ENCODE data around the gene IPO11. TPM values are rescaled to one million over a fixed set of nuclear protein-coding genes. Genes with fewer than 3 reads are reported as not detected.

The IPO11 gene
- total RNA-seq, 1 experiment from 2014 or later, result 16.1 TPM

DNA sequence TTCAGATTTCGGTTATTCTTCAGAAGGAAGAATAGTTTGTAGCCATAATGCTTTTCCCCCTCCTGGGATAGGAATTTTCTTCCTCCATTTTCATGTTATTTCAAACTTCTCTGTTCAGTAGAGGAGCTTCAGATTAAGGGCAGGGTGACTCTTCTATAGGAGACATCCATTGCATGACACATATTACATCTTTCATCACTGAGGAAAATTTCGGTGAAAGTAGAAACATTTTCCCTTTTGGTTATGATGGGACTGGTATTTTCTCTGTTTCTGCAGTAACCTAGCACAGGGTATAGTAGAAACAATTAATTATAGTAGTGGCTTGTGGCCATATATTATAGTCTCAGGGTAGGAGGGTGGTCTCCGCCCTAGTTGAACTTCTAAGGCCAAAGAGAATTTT, 1.1 kb downstream of the IPO11 start:
- CTCF ChIA-PET, result no interaction called here
- ATAC-seq (no peak), DNase-seq (no peak)
- Histone ChIP-seq H3K9ac (ENCODE audit: low read length) (peak overlapping the region; percentile 96), H3K4me2 (ENCODE audit: low read length) (peak overlapping the region; percentile 100), H4K20me1 (ENCODE audit: low read length) (peaks cover 9% of the 10 kb centered on the region; the same call in 1 of the 2 replicates), H3K79me2 (ENCODE audit: low read length) (peaks cover 62% of the 10 kb centered on the region), H3K9me2 (replicated peaks; ENCODE audit: low read length) (no peaks in the 10 kb centered on the region), H3K9me3 (ENCODE audit: low read length) (no peaks in the 10 kb centered on the region), H3F3A (ENCODE audit: low read length, unreplicated experiment) (no peaks in the 10 kb centered on the region), H3K4me3 (ENCODE audit: low read length) (peak overlapping the region; percentile 100), H3K4me1 (ENCODE audit: insufficient read depth, low read length) (peaks cover 16% of the 10 kb centered on the region), H3K27ac (ENCODE audit: low read length) (no peak overlapping the region), H3K27me3 (ENCODE audit: low read length) (no peaks in the 10 kb centered on the region), H3K36me3 (ENCODE audit: low read depth, low read length) (no peaks in the 10 kb centered on the region; the same call in 1 of the 2 replicates), H2AFZ (ENCODE audit: low read length) (no peak overlapping the region)
- TF ChIP-seq EZH2phosphoT487 (IDR thresholded peaks at IDR 0.05; ENCODE audit: borderline replicate concordance, low read length) (no peak), EZH2 (IDR thresholded peaks at IDR 0.05; ENCODE audit: low read length, unreplicated experiment) (no peak)
- TF ChIP-seq, protein P1, sequence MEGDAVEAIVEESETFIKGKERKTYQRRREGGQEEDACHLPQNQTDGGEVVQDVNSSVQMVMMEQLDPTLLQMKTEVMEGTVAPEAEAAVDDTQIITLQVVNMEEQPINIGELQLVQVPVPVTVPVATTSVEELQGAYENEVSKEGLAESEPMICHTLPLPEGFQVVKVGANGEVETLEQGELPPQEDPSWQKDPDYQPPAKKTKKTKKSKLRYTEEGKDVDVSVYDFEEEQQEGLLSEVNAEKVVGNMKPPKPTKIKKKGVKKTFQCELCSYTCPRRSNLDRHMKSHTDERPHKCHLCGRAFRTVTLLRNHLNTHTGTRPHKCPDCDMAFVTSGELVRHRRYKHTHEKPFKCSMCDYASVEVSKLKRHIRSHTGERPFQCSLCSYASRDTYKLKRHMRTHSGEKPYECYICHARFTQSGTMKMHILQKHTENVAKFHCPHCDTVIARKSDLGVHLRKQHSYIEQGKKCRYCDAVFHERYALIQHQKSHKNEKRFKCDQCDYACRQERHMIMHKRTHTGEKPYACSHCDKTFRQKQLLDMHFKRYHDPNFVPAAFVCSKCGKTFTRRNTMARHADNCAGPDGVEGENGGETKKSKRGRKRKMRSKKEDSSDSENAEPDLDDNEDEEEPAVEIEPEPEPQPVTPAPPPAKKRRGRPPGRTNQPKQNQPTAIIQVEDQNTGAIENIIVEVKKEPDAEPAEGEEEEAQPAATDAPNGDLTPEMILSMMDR (conservative IDR thresholded peaks at IDR 0.05; ENCODE audit: low read depth, low read length), result no peak
- BruUV-seq (replicated peaks), result no TSS peak
- intact Hi-C loops (cut with micrococcal nuclease), result no loop called here
- POLR2A ChIA-PET (ENCODE audit: unreplicated experiment), result interaction anchor here (2.1 kb wide), 1 partner anchor 10 kb away, joined by 24 read pairs; the partner anchor contains the start of gene DIMT1

DNA sequence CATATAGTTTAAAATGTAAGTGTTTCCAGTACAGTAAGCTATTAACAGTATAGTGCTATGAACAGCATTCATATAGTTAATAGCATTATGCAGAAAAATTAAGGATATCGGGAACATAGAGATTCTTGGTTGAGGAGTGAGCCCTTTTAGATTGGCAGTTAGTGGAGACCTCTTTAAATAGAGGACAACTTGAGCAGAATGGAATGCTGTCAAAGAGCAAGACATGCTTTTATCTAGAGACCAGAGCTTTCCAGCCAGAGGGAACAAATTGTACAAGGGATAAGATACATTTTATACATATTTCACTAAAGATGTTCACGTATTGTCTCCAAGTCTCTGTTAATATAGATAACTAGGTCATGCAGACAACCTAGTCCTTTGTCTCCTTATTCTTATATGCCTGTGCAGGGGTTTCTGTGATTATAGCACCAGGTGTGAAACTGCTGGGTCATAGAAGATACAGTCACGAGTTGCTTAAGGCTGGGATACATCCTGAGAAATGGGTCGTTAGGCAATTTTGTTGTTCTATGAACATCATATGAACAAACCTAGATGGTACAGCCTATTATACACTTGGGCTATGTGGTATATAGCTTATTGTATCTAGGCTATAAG, 6.0 kb downstream of the IPO11 start:
- H3K36me3 ChIP-seq (ENCODE audit: low read depth, low read length), result no peaks in the 10 kb centered on the region; the same call in 1 of the 2 replicates
- intact Hi-C loops (cut with micrococcal nuclease), result no loop called here
- H3K4me2 ChIP-seq (ENCODE audit: low read length), result no peak overlapping the region
- H2AFZ ChIP-seq (ENCODE audit: low read length), result no peak overlapping the region
- TF ChIP-seq, protein P1 (conservative IDR thresholded peaks at IDR 0.05; ENCODE audit: low read depth, low read length), result no peak
- TF ChIP-seq EZH2 (IDR thresholded peaks at IDR 0.05; ENCODE audit: low read length, unreplicated experiment), result no peak
- no TSS peak for BruUV-seq (replicated peaks)
- H3K4me3 ChIP-seq (ENCODE audit: low read length), result no peak overlapping the region
- ChIA-PET POLR2A (ENCODE audit: unreplicated experiment) (interaction anchor here (0.6 kb wide), 1 partner anchor 172 kb away, joined by 12 read pairs; no protein-coding TSS in a partner anchor), CTCF (no interaction called here)
- no peak for DNase-seq
- H3K4me1 ChIP-seq (ENCODE audit: insufficient read depth, low read length), result peaks cover 10% of the 10 kb centered on the region
- H3F3A ChIP-seq (ENCODE audit: low read length, unreplicated experiment), result no peaks in the 10 kb centered on the region
- no peak overlapping the region for H3K9ac ChIP-seq (ENCODE audit: low read length)
- no peaks in the 10 kb centered on the region for H3K27me3 ChIP-seq (ENCODE audit: low read length)
- H3K9me3 ChIP-seq (ENCODE audit: low read length), result no peaks in the 10 kb centered on the region
- H3K79me2 ChIP-seq (ENCODE audit: low read length), result peaks cover 100% of the 10 kb centered on the region
- no peak overlapping the region for H3K27ac ChIP-seq (ENCODE audit: low read length)
- H4K20me1 ChIP-seq (ENCODE audit: low read length), result peaks cover 19% of the 10 kb centered on the region; the same call in 1 of the 2 replicates
- no peaks in the 10 kb centered on the region for H3K9me2 ChIP-seq (replicated peaks; ENCODE audit: low read length)
- no peak for ATAC-seq

DNA sequence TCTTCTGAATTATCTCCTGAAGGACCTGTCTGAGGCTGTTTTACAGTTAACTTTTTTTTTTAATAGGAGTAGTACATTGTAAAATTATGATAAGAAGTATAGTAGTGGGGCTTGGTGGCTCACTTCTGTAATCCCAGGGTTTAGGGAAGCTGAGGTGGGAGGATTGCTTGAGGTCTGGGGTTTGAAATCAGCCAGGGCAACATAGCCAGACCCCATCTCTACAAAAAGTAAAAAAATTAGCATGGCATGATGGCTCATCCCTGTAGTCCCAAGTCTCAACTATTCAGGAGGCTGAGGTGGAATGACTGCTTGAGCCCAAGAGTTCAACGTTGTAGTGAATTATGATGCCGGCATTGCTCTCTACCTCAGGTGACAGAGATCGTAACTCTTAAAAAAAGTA, 7.0 kb downstream of the IPO11 start:
- Histone ChIP-seq H4K20me1 (ENCODE audit: low read length) (peaks cover 15% of the 10 kb centered on the region; the same call in 1 of the 2 replicates), H3K79me2 (ENCODE audit: low read length) (peaks cover 98% of the 10 kb centered on the region), H3K4me3 (ENCODE audit: low read length) (no peak overlapping the region), H3F3A (ENCODE audit: low read length, unreplicated experiment) (no peaks in the 10 kb centered on the region), H3K27me3 (ENCODE audit: low read length) (no peaks in the 10 kb centered on the region), H3K36me3 (ENCODE audit: low read depth, low read length) (no peaks in the 10 kb centered on the region; the same call in 1 of the 2 replicates), H3K4me1 (ENCODE audit: insufficient read depth, low read length) (no peaks in the 10 kb centered on the region), H3K27ac (ENCODE audit: low read length) (no peak overlapping the region), H3K9me3 (ENCODE audit: low read length) (no peaks in the 10 kb centered on the region), H3K4me2 (ENCODE audit: low read length) (no peak overlapping the region), H2AFZ (ENCODE audit: low read length) (no peak overlapping the region), H3K9ac (ENCODE audit: low read length) (no peak overlapping the region), H3K9me2 (replicated peaks; ENCODE audit: low read length) (no peaks in the 10 kb centered on the region)
- no peak for DNase-seq
- ChIA-PET CTCF (no interaction called here), POLR2A (ENCODE audit: unreplicated experiment) (no interaction called here)
- no TSS peak for BruUV-seq (replicated peaks)
- ATAC-seq, result no peak
- intact Hi-C loops (cut with micrococcal nuclease), result no loop called here
- TF ChIP-seq EZH2phosphoT487 (IDR thresholded peaks at IDR 0.05; ENCODE audit: borderline replicate concordance, low read length) (no peak), EZH2 (IDR thresholded peaks at IDR 0.05; ENCODE audit: low read length, unreplicated experiment) (no peak)
- TF ChIP-seq, protein P1 (conservative IDR thresholded peaks at IDR 0.05; ENCODE audit: low read depth, low read length), result no peak
